Measurements from ENCODE around the gene MT3.
"Not testable (repeated sequence)": the region's sequence is repeated elsewhere in the genome, so short reads cannot be mapped to it uniquely, and the experiment has no call there.

MT3 gene

GRCh38 chr16:56582911-56583310, 6.4 kb upstream of the MT3 start:
- H3K9me3 ChIP-seq (ENCODE audit: insufficient read depth, low read depth, low read length); H3K9ac ChIP-seq (ENCODE audit: low read depth, low read length); H3K4me1 ChIP-seq (ENCODE audit: insufficient read depth, low read length); H3K4me3 ChIP-seq (ENCODE audit: low read length); H3K36me3 ChIP-seq (ENCODE audit: insufficient read depth, low read length); H3K27ac ChIP-seq (ENCODE audit: low read depth, low read length): not testable (repeated sequence)
- peaks cover 38% of the 10 kb centered on the region for H3K27me3 ChIP-seq (ENCODE audit: insufficient read depth, low read length)
- WGBS = 97% methylated on average over 2 of the region's 2 CpGs

GRCh38 chr16:56583351-56584168, 5.8 kb upstream of the MT3 start:
- no peaks in the 10 kb centered on the region for H3K36me3 ChIP-seq (ENCODE audit: insufficient read depth, low read length)
- no peak overlapping the region for H3K9ac ChIP-seq (ENCODE audit: low read depth, low read length)
- H3K4me1 ChIP-seq (ENCODE audit: insufficient read depth, low read length) = no peaks in the 10 kb centered on the region
- peaks cover 45% of the 10 kb centered on the region for H3K27me3 ChIP-seq (ENCODE audit: insufficient read depth, low read length)
- H3K4me3 ChIP-seq (ENCODE audit: low read length) = no peak overlapping the region
- no peak overlapping the region for H3K27ac ChIP-seq (ENCODE audit: low read depth, low read length)
- no peaks in the 10 kb centered on the region for H3K9me3 ChIP-seq (ENCODE audit: insufficient read depth, low read depth, low read length)
- 85% methylated on average over 11 of the region's 11 CpGs for WGBS

- H3K9me3 ChIP-seq (ENCODE audit: insufficient read depth, low read depth, low read length) = no peaks in the 10 kb centered on the region
- no peak overlapping the region for H3K27ac ChIP-seq (ENCODE audit: low read depth, low read length)
- WGBS = 87% methylated on average over 11 of the region's 11 CpGs
- H3K36me3 ChIP-seq (ENCODE audit: insufficient read depth, low read length) = no peaks in the 10 kb centered on the region
- H3K9ac ChIP-seq (ENCODE audit: low read depth, low read length) = no peak overlapping the region
- H3K4me3 ChIP-seq (ENCODE audit: low read length) = no peak overlapping the region
- 0 out of 2 replicates have a peak, but pooled peaks cover 2% of the 10 kb centered on the region for H3K4me1 ChIP-seq (ENCODE audit: insufficient read depth, low read length)
- H3K27me3 ChIP-seq (ENCODE audit: insufficient read depth, low read length) = peaks cover 52% of the 10 kb centered on the region
Measured at GRCh38 chr16:56584276-56584675, 5.1 kb upstream of the MT3 start.

- 44% methylated on average over 9 of the region's 9 CpGs for WGBS
Measured at GRCh38 chr16:56588781-56589140, 567 bp upstream of the MT3 start.

GRCh38 chr16:56591377-56592060, 2.2 kb downstream of the MT3 start:
- WGBS = 81% methylated on average over 4 of the region's 4 CpGs
- H3K9ac ChIP-seq (ENCODE audit: low read depth, low read length) = no peak overlapping the region

More at GRCh38 chr16:56588781-56589140, 567 bp upstream of the MT3 start:
- Histone ChIP-seq H3K36me3 (ENCODE audit: insufficient read depth, low read length) (no peaks in the 10 kb centered on the region), H3K27ac (ENCODE audit: low read depth, low read length) (no peak overlapping the region), H3K4me3 (ENCODE audit: low read length) (peak overlapping the region; percentile 41), H3K4me1 (ENCODE audit: insufficient read depth, low read length) (0 out of 2 replicates have a peak, but pooled peaks cover 7% of the 10 kb centered on the region), H3K9me3 (ENCODE audit: insufficient read depth, low read depth, low read length) (no peaks in the 10 kb centered on the region), H3K9ac (ENCODE audit: low read depth, low read length) (no peak overlapping the region), H3K27me3 (ENCODE audit: insufficient read depth, low read length) (peaks cover 84% of the 10 kb centered on the region)

GRCh38 chr16:56593573-56594291, 4.4 kb downstream of the MT3 start:
- Histone ChIP-seq H3K4me3 (ENCODE audit: low read length) (no peak overlapping the region), H3K36me3 (ENCODE audit: insufficient read depth, low read length) (no peaks in the 10 kb centered on the region), H3K9ac (ENCODE audit: low read depth, low read length) (no peak overlapping the region), H3K27me3 (ENCODE audit: insufficient read depth, low read length) (peaks cover 46% of the 10 kb centered on the region), H3K4me1 (ENCODE audit: insufficient read depth, low read length) (0 out of 2 replicates have a peak, but pooled peaks cover 7% of the 10 kb centered on the region), H3K27ac (ENCODE audit: low read depth, low read length) (no peak overlapping the region), H3K9me3 (ENCODE audit: insufficient read depth, low read depth, low read length) (no peaks in the 10 kb centered on the region)
- WGBS = 62% methylated on average over 5 of the region's 6 CpGs

More at GRCh38 chr16:56591377-56592060, 2.2 kb downstream of the MT3 start:
- no peak overlapping the region for H3K27ac ChIP-seq (ENCODE audit: low read depth, low read length)
- H3K4me1 ChIP-seq (ENCODE audit: insufficient read depth, low read length) = 0 out of 2 replicates have a peak, but pooled peaks cover 7% of the 10 kb centered on the region
- H3K9me3 ChIP-seq (ENCODE audit: insufficient read depth, low read depth, low read length) = no peaks in the 10 kb centered on the region
- no peaks in the 10 kb centered on the region for H3K36me3 ChIP-seq (ENCODE audit: insufficient read depth, low read length)
- peaks cover 68% of the 10 kb centered on the region for H3K27me3 ChIP-seq (ENCODE audit: insufficient read depth, low read length)
- H3K4me3 ChIP-seq (ENCODE audit: low read length) = no peak overlapping the region

- H3K4me1 ChIP-seq (ENCODE audit: insufficient read depth, low read length) = 0 out of 2 replicates have a peak, but pooled peaks cover 4% of the 10 kb centered on the region
- H3K36me3 ChIP-seq (ENCODE audit: insufficient read depth, low read length) = no peaks in the 10 kb centered on the region
- no peak overlapping the region for H3K4me3 ChIP-seq (ENCODE audit: low read length)
- H3K27ac ChIP-seq (ENCODE audit: low read depth, low read length) = no peak overlapping the region
- peaks cover 41% of the 10 kb centered on the region for H3K27me3 ChIP-seq (ENCODE audit: insufficient read depth, low read length)
- 92% methylated on average over 2 of the region's 5 CpGs for whole genome bisulfite sequencing
- H3K9me3 ChIP-seq (ENCODE audit: insufficient read depth, low read depth, low read length) = no peaks in the 10 kb centered on the region
- no peak overlapping the region for H3K9ac ChIP-seq (ENCODE audit: low read depth, low read length)
Measured at GRCh38 chr16:56594292-56594619, 4.9 kb downstream of the MT3 start.

- H3K9ac ChIP-seq (ENCODE audit: low read depth, low read length) = no peak overlapping the region
- H3K36me3 ChIP-seq (ENCODE audit: insufficient read depth, low read length) = no peaks in the 10 kb centered on the region
- peaks cover 13% of the 10 kb centered on the region; the same call in 1 of the 2 replicates for H3K27me3 ChIP-seq (ENCODE audit: insufficient read depth, low read length)
- no peak overlapping the region for H3K4me3 ChIP-seq (ENCODE audit: low read length)
- WGBS = 58% methylated on average over 8 of the region's 8 CpGs
- no peak overlapping the region for H3K27ac ChIP-seq (ENCODE audit: low read depth, low read length)
- H3K9me3 ChIP-seq (ENCODE audit: insufficient read depth, low read depth, low read length) = no peaks in the 10 kb centered on the region
- H3K4me1 ChIP-seq (ENCODE audit: insufficient read depth, low read length) = no peaks in the 10 kb centered on the region
Measured at GRCh38 chr16:56600398-56600999, 11.2 kb downstream of the MT3 start.

GRCh38 chr16:56601325-56601724, 12.0 kb downstream of the MT3 start:
- 67% methylated on average over 9 of the region's 9 CpGs for WGBS
- no peaks in the 10 kb centered on the region for H3K4me1 ChIP-seq (ENCODE audit: insufficient read depth, low read length)

GRCh38 chr16:56603589-56603988, 14.3 kb downstream of the MT3 start:
- Histone ChIP-seq H3K4me3 (ENCODE audit: low read length) (no peak overlapping the region), H3K27me3 (ENCODE audit: insufficient read depth, low read length) (peaks cover 44% of the 10 kb centered on the region), H3K27ac (ENCODE audit: low read depth, low read length) (no peak overlapping the region), H3K36me3 (ENCODE audit: insufficient read depth, low read length) (no peaks in the 10 kb centered on the region), H3K9ac (ENCODE audit: low read depth, low read length) (no peak overlapping the region), H3K4me1 (ENCODE audit: insufficient read depth, low read length) (peaks cover 3% of the 10 kb centered on the region), H3K9me3 (ENCODE audit: insufficient read depth, low read depth, low read length) (no peaks in the 10 kb centered on the region)
- 53% methylated on average over 4 of the region's 4 CpGs for WGBS

More at GRCh38 chr16:56601325-56601724, 12.0 kb downstream of the MT3 start:
- Histone ChIP-seq H3K4me3 (ENCODE audit: low read length) (no peak overlapping the region), H3K36me3 (ENCODE audit: insufficient read depth, low read length) (no peaks in the 10 kb centered on the region), H3K27me3 (ENCODE audit: insufficient read depth, low read length) (peaks cover 21% of the 10 kb centered on the region), H3K27ac (ENCODE audit: low read depth, low read length) (no peak overlapping the region), H3K9ac (ENCODE audit: low read depth, low read length) (no peak overlapping the region), H3K9me3 (ENCODE audit: insufficient read depth, low read depth, low read length) (no peaks in the 10 kb centered on the region)
